Fibroblast of skin of left biceps (primary cell): ENCODE results near the gene TEX19.

Experiments
- DNase-seq, 2 experiments: peaks; one replicate each; pipeline ENCODE4 v3.0.0-alpha.2; 2013; ENCODE audit warnings: low read depth in 2 of 2

The TEX19 gene, protein sequence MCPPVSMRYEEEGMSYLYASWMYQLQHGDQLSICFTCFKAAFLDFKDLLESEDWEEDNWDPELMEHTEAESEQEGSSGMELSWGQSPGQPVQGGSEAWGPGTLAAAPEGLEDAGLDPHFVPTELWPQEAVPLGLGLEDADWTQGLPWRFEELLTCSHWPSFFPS

DNA sequence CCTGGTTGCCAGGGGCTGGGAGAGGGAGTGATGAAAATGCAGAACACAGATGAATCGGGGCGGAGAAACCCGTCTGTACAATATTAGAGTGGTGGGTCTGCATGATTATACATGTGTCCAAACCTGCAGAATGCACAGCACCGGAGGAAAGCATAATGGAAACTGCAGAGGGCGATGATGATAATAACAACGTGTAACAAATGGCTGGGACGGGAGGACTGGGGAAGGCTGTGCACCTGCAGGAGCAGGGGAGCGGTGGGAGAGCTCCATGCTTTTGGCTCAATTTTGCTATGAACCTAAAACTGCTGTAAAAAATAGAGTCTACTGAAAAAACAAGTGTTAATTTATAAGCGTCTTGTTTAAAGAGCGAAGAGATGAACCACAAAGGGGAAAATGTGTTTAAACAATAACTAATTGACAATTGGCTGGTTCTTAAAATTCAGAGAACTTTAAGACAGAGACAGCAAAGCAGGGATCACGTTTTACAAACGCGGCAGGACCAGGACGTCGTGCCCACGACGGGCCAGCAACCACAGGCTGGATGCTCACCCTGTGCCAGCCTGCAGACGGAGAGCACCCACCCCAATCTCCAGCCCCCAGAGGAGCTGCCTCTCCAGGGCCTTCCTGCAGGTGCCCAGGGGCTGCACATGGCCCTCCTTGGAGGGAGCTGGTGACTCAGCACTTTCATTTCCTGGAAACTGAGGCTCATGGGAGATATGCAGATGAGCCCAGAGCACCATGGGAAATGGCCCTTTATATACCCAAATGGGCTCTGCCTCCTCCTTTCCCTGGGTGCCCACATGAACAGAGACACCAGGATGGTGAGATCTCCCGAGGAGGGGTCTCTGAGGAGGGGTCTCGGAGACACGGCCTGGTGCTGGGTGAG lies at the start of gene TEX19:
Gene TEX19 (plus strand): TSS at position 783 of the 886 bp plus-strand sequence. CDS start 2,904 bp downstream, outside the sequence.
- no peak for DNase-seq

DNA sequence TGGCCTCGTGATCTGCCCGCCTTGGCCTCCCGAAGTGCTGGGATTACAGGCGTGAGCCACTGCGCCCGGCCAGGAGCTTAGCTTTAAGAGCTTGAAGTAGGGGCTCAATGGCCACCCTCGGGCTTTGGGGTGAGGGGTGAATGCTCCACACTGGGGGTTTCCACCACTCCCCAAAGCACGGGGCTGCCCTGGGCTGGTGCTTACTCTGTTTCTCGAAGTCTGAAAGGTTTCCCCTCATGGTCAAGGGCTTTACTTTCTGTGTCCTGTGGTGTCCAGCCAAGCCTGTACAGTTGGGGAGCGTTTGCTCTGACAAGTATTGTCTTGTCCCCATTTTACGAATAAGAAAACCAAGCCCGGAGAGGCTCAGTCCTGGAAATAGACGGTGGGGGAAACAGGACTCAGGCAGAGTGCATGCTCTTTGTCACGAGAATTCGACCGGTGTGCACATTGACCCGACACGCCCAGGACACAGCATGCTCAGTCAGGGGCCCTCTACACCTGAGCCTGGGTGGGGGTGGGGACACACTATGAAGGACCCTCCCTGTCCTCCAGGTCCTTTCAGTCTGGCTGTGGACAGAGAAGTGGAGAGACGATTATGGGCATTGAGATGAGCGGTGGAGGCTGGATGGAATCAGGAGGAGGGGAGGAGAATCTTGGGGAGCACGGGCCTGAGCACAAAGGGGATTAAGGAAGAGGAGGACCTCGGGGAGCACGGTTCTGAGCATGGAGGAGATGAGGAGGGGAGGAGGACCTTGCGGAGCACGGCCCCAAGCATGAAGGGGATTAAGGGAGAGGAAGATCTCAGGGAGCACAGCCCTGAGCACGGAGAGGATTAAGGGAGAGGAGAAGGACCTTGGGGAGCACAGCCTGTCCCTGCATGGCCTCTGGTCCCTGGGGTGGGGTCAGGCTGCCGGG lies 49.1 kb upstream of the TEX19 start:
- DNase-seq = no peak

DNA sequence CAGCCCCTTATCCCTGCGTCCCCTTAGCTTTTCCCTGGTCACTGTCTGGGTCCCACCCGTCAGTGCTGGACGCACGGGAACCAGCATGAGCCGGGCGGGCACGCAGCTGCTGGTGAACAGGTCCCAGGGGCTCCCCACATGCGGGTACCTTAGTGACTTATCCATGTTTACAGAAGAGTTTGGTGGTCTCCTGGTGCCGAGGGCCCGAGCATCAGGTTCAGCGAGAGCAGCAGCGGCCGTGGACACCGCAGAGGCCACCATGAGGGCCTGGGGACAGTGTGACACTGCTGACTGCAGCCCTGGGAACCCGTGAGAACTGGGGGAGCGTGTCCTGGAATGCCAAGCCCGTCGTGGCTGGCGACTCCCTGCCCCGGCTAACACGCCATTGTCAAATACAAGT lies 48.2 kb upstream of the TEX19 start:
- no peak for DNase-seq

DNA sequence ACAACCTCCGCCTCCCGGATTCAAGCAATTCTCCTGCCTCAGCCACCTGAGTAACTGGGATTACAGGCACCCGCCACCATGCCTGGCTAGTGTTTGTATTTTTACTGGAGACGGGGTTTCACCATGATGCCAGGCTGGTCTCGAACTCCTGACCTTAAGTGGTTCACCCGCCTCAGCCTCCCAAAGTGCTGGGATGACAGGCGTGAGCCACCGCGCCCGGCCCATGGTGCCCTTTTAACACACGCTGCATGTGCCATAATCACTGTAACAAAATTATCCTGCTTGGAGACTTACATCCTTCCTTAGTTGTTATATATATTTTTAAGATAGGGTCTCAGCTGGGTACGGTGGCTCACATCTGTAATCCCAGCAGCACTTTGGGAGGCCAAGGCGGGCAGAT lies 47.1 kb upstream of the TEX19 start:
- DNase-seq = no peak

DNA sequence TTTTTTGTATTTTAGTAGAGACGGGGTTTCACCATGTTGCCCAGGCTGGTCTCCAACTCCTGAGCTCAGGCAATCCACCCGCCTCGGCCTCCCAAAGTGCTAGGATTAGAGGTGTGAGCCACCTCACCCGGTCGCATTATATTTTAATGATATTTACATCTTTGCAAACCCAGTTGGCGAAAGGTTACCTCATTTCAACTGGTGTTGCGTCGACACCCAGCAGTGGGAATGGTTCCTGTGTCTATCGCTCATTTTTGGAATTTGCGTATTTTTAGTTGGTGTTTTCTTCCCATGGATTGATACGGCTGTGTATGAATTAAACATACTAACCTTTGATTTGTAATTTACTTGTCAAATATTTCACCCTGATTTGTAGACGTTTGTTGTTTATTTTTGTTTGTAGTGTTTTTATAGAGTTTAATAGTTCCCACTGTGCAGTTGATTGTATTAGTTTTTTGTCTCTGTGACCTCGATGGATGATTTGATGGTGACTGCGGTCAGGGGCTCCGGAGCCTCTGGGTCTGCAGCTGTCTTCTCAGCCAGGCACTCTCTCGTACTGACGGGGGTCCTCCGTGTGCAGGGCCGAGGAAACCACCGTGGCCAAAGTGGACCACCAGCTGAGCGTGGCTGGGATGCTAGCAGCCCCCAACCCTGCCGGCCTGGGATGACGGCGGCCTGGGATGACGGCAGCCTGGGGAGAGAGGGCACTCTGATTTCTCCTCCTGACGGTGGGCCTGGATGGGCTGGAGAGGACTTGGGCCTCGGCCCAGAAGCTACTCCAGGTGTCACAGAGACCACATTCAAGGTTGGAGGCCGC lies 45.6 kb upstream of the TEX19 start:
- no peak for DNase-seq

DNA sequence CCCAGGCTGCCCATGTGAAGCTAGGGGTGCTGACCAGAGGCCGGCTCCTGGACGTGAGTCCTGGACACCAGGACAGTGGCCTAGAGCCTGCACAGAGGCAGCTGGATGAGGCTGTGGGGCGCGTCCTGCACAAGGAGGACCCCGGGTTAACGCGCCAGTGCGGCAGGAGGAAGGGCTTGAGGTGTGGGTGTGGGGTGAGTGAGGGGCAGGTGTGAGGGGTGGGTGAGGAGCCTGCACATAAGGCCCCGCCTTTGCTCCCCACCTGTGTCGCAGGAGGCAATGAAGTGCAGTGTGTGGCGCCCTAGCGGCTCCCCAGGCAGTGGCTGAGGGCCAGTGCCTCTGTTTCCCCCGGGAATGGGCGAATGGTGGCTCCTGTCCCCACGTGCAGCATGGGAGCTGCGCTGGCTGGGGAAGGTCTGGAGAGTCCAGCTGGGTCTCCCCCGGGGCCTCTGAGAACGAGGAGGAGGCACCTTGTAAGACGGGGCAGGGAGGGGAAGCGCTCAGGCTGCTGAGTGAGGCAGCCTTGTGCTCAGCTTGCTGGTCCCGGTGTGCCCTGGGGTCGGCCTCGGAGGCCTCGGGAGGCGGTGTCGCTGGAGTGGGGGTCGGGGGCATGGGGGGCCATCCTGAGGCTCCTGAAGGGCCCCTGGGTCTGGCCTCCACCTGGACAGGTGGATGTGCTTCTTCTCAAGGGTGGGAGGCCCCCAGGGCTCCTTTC lies 44.9 kb upstream of the TEX19 start:
- DNase-seq = no peak

DNA sequence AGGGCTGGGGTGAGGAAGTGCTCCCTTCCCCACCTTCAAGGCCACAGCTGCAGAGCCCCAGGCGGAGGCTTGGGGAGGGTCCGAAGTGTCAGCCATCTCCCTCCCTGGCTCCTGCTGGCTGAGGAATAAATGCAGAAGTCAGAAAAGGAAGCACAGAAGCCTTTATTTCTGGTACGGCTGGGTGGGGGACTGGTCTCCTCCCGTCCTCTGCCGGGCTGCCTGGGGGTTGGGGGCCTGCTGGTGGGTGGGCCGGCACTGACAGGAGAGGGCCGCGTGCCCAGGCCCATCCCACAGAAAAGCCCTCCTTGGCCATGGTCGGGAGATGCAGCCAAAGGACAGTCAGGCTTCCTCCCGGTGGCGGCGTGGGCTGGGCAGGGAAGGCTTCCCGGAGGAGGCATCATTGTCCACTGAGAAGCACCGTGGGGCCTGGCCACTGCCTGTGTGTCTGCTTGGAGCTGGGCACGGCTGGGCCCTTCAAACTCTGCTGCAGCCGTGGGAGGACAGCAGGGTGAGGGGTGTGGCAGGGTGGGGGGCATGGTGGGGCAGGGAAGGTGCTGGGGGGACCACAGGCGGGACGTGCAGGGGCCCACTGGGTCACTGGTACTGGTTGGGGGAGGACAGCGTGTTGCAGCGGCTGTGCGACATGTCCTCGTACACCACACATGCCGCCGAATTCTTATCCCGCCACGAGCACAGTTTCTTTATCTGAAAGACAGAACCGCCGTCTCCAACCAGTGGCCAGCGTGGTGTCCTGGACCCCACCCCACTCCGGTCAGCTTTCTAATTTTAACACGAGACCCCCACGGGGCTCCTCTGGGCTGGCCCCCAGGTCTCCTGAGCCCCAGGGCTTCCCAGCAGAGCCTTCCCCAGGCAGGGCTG lies 44.1 kb upstream of the TEX19 start:
- no peak for DNase-seq

DNA sequence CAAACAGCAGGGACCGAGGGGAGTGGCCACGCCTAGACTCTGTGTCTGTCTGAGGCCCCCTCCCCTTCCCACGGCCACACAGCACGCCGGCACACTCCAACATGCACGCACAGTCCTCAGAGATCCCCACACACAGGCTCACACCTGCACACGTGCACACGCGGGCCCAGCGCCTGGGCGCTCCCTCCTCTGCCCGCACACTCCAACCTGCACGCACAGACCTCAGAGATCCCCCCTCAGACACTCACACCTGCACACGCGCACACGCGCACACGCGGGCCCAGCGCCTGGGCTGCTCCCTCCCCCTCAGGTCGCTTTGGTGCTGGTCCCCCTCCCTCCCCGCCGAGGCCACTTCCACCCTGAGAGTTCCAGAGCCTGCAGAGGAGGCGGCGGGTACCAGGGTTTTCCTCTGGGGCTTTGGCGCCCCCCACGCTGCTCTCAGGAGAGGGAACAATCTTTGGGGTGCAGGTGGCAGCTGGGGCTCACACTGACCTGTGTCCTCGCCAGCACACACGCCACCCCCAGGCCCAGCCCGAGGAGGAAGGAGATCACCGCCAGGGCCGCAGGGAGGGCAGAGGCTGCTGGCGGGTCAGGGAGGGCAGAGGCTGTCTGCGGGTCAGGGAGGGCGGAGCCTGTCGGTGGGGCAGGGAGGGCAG lies 43.2 kb upstream of the TEX19 start:
- DNase-seq = no peak

DNA sequence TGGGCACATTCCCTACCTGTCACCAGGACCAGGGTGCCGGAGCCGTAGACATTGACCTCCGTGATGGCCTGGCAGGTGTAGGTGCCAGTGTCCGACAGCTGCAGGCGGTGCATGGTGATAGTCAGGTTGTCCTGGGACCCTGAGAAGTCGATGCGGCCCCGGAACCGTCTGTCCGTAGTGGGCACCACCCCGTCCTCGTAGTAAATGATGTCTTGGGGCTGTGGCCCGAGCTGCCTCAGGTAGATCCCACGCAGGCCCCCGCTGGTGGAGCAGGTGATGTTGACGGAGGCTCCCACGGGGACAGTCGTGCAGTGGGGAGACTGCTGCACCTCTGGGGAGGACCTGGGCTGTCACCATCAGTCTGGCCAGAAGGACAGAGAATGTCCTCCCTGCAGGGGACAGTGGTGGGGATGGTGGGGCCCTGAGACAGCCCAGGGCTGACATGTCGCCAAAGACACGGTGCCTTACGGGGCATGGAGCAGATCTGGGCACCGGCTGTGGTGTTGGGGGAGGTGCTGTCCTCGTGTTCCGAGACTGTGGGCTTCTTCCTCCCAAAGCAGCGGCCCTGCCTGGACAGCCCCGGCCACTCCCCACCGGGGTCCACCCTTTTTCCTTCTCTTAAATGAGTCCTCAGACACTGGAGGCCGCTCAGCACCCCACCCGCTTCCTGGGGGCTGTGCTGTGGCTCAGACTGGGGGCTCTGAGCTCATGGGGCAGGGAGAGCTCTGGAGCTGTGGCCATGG lies 42.2 kb upstream of the TEX19 start:
- no peak for DNase-seq

DNA sequence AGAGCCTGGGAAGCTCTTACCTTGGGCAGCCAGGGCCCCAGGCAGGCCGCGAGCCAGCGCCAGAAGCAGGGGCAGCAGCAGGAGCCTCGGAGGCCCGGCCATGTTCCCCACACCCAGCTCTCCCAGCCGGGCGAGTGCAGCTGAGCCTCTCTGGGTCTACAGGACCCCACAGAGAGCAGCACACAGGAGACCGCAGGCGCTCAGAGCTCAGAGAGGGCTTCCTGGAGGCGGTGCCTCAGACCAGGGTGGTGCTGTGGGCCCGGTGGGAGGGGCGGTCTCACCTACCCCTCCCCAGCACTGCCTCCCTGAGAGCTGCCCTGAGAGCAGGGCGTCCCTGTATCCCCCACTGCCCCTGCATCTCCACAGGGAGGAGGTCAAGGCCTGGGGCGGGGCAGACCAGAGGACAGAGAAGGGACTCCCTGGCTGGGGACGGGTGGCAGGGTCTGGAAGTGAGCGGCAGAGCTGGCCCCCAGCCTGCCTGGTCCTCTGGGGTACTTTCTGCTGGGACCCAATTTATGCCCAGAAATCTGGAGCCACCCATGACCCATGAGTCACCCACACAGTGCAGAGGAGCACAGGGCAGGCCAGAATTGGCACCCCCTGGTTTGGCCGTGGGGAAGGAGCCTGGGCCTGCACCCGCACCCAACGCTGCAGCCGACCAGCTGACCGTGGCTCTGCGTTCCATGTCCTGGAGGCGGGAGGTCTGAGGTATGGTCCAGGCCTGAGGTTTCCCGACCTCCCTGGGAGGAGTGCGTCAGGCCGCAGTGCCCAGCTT lies 41.5 kb upstream of the TEX19 start, which contains the start of gene CD7:
Gene CD7 (minus strand): TSS at position 215 of the 775 bp plus-strand sequence. CDS start 113 bp downstream, at position 102.
- DNase-seq = no peak

DNA sequence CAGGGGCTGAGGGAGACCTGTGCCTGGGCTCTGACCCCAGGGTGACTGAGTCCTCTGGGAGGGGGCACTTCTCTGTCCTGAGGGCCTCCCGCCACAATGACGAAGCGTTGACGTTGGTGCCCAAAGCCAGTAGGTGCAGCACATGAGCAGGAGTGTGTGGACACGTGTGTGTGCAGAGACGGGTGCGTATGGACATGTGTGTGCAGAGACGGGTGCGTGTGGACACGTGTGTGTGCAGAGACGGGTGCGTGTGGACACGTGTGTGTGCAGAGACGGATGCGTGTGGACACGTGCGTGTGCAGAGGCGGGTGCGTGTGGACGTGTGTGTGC lies 40.9 kb upstream of the TEX19 start:
- no peak for DNase-seq

DNA sequence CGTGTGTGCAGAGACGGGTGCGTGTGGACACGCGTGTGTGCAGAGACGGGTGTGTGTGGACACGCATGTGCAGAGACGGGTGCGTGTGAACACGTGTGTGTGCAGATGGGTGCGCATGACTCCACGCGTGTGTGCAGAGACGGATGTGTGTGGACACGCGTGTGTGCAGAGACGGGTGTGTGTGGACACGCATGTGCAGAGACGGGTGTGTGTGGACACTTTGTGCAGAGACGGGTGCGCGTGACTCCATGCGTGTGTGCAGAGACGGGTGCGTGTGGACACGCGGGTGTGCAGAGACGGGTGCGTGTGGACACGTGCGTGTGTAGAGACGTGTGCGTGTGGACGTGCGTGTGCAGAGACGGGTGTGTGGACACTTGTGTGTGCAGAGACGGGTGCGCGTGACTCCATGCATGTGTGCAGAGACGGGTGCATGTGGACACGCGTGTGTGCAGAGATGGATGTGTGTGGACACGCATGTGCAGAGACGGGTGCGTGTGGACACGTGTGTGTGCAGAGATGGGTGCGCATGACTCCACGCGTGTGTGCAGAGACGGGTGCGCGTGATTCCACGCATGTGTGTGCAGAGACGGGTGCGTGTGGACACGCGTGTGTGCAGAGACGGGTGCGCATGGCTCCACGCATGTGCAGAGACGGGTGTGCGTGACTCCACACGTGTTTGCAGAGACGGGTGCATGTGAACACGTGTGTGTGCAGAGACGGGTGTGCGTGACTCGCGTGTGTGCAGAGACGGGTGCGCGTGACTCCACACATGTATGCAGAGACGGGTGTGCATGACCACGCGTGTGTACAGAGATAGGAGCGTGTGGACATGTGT lies 40.1 kb upstream of the TEX19 start:
- no peak for DNase-seq

DNA sequence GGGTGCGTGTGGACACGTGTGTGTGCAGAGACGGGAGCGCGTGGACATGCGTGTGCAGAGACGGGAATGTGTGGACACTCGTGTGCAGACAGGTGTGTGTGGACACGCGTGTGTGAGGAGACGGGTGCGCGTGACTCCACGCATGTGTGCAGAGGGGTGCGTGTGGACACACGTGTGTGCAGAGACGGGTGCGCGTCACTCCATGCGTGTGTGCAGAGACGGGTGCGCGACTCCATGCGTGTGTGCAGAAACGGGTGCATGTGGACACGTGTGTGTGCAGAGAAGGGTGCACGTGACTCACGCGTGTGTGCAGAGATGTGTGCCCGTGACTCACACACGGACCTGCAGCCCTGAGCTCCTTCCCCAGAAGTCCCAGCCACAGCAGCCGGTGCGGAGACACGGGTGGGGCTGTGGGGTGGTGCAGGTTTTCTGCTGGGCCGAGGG lies 39.4 kb upstream of the TEX19 start:
- DNase-seq = no peak

DNA sequence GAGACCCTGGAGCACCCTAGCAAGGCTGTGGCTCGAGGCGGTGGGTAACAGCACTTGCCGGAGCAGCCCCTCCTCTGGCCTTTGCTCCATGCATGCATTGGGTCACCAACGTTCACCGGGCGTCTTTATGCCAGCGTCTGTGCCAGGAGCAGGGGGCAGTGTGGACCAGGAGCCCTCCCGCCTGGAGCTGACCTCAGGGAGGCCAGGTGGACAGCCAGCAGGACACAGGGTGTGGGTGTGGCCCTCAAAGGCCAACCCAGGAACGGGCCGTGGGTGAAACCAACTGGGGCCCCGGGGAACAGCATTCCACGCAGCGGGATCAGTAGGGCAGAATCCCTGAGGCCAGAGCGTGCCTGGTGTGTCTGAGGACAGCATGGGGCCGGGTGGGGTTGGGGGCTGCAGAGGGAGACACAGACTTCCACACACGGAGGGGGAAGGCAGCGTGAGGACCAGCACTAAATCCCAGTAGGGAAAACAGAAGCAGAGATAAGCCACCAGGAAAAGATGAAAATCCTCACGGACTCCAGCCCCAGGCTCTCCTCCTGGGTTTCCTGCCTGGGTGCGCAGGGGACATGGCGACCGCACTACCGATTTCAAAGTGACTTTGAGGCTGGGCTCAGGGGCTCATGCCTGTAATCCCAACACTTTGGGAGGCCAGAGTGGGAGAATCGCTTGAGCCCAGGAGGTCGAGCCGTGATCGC lies 38.8 kb upstream of the TEX19 start:
- no peak for DNase-seq

DNA sequence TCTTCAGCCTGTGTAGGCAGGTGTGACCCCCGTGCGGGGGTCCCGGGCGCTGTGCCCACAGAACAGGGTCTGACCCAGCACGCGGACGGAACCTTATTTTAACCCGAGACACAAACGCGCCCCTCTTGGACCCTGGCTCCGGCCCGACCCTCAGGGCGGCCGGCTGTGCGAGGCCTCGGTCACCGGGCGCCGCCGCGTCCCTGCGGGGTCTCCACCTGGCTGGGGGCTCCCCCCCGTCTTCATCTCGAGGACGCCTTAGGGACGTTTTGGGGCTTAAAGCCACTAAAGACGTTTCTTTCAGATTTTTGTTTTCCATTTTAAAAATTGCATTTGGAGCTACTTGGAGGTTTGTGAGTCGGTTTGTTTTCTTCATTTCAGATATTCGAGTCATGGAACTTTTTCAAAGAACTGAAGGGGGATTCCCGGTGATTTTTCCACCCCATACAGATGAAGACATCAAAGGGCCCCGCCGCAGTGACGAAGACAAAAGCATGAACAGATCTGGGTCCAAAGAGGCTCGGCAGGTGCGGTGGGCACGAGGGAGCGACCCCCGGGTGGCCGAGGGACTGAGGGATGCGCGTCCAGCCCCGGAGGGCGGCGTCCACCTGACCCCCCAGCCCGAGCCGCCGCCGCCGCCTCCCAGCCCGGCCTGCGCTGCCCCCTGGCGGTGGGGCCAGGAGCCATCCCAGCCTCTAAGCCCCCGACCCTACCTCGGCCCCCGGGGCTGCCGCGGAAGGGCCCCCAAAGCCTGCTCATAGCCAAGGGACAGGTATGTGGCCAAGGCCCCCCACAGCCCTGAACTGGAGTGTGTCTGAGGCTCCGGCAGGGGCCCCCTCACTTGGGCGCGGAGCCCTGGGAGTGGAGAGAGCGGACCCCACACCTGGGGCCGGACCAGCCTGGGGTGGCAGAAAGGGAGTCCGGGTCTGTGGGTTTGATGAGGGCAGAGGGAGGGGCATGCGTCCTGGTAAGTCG lies 37.8 kb upstream of the TEX19 start:
- no peak for DNase-seq
